Activated CD4-positive, alpha-beta T cell treated with anti-CD3 and anti-CD28 coated beads, Interleukin-2, amount 10 ng/mL, durations not matched to agents 24 days and 14 days (primary cell): ENCODE results near the gene RAB8B. TPM values are rescaled to one million over a fixed set of nuclear protein-coding genes. Genes with fewer than 3 reads are reported as not detected.
A peak's percentile ranks its signal among the peaks of the same experiment; 100 is the strongest.

ENCODE experiments used
- DNase-seq: peaks from one replicate; pipeline ENCODE4 v3.0.0; 2022
- H3K27ac Mint-ChIP-seq: one replicate; pipeline ENCODE4 v1.8.0; 2022; ENCODE audit warnings: mild to moderate bottlenecking, mixed read lengths
- H3K27me3 Mint-ChIP-seq: one replicate; pipeline ENCODE4 v1.8.0; 2022; ENCODE audit warnings: mixed read lengths
- H3K36me3 Mint-ChIP-seq: one replicate; pipeline ENCODE4 v1.8.0; 2022; ENCODE audit warnings: low read depth, mild to moderate bottlenecking, mixed read lengths
- H3K4me1 Mint-ChIP-seq: one replicate; pipeline ENCODE4 v1.8.0; 2021; ENCODE audit warnings: mixed read lengths
- H3K4me3 Mint-ChIP-seq: one replicate; pipeline ENCODE4 v1.8.0; 2022; ENCODE audit warnings: mild to moderate bottlenecking, moderate library complexity, mixed read lengths
- H3K9me3 Mint-ChIP-seq: one replicate; pipeline ENCODE4 v1.8.0; 2021; ENCODE audit warnings: mixed read lengths
- intact Hi-C: fragments of 100-400 bp; cut with micrococcal nuclease; formaldehyde crosslinking; loops from one replicate; pipeline ENCODE4 v1.15.1; 2023
- total RNA-seq: library from RNA; stranded (reverse); gene quantifications from 2 replicates; pipeline ENCODE4 v1.2.3, GENCODE V29; 2022

The RAB8B gene
- total RNA-seq, 1 donor from 2014 or later = 186 TPM

- Mint-ChIP-seq H3K9me3 (no peaks in the 10 kb centered on the region), H3K4me3 (peak overlapping the region; percentile 92), H3K27me3 (peaks cover 4% of the 10 kb centered on the region), H3K27ac (peak overlapping the region; percentile 86), H3K36me3 (peaks cover 36% of the 10 kb centered on the region), H3K4me1 (peaks cover 46% of the 10 kb centered on the region)
- peak; percentile 70 for DNase-seq
- intact Hi-C loops = loop anchor here (1.0 to 10.0 kb wide), 7 partner anchors 33 to 312 kb away; partner anchors contain the start of genes APH1B, RPS27L and USP3
These were observed 749 bp downstream of the RAB8B start for GRCh38 chr15:63189941-63190768.

DNA sequence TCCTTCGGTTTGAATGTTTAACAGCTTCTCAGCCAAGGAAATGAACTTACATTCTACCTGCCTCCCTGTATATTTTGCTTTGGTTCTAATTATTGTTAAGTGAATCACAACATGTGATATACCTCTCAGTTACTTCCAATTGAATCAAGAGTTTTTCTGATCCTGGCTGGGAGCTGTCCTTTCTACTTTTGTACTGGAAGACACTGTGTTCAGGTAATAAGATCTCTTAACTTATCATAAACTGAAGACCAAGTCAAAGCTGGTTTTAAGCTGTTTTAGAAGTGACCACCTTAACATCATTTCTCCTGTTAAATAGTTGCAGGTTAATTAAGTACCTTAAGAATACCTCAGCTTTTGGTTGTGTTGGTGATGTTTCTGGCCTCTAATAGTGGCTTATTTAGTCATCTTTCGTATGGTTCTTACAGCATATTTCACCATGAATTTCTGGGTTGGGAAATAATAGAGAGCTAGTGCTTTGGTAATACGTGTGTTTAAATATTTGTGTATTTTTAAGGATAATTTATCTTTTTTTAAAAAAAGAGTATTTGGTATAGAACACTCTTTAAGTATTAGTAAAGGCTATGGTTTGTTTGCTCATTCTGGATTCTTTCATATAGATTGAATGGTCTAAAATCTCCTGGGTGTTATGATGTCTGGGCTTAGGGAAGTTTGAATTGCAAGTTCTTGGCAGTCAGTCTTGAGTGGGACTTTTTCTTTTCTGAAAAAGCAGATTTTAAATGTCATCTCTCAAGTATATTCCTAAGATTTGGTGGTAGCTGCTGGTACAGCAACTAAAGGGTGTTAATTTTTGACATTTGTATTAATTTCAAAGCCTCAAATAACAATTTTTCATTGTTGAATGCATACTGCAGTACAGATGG lies 1.6 kb downstream of the RAB8B start:
- DNase-seq = no peak
- intact Hi-C loops = loop anchor here (5.0 to 10.0 kb wide), 3 partner anchors 181 to 311 kb away; partner anchors contain the start of gene USP3
- peaks cover 2% of the 10 kb centered on the region for H3K27me3 Mint-ChIP-seq
- H3K27ac Mint-ChIP-seq = peak overlapping the region; percentile 98
- no peaks in the 10 kb centered on the region for H3K9me3 Mint-ChIP-seq
- peaks cover 55% of the 10 kb centered on the region for H3K4me1 Mint-ChIP-seq
- H3K36me3 Mint-ChIP-seq = peaks cover 44% of the 10 kb centered on the region
- peak overlapping the region; percentile 92 for H3K4me3 Mint-ChIP-seq

DNA sequence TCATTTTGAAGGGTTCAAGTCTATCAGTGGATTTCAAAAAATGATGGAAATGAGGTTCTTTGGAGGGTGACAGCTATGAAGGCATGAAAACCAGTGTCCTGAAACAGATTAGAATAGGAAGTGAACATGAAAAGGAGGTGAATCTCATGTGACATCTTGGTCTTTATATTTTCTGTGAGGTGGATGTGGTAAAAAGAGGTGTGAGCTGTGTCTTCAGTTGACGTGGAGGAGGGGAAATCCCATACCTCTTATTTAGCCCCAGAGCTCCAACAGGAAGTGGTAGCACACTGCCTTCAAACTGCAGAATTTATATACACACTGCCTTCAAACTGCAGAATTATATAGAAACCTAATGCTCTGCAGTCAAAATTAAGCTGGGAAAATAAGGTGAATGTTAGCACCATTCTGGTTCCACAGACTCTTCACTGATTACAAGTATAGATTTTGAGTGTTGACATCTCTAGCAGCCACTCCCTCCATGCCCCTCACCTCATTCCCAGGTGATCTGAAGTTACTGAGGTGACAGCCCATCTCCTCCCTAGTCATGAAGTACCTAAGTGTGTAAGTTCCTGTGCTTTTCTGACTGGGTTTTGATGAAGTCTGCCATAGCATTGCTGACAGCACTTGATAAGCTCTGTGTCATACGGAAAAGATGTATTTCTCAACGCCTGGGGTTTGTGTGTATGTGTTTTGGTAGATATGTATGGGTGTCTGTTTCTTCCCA lies 2.7 kb downstream of the RAB8B start:
- H3K4me1 Mint-ChIP-seq = peaks cover 63% of the 10 kb centered on the region
- H3K36me3 Mint-ChIP-seq = peaks cover 48% of the 10 kb centered on the region
- DNase-seq = peak; percentile 91
- peak overlapping the region; percentile 98 for H3K27ac Mint-ChIP-seq
- H3K4me3 Mint-ChIP-seq = peak overlapping the region; percentile 92
- intact Hi-C loops = loop anchor here (1.0 to 10.0 kb wide), 6 partner anchors 15 to 310 kb away; partner anchors contain the start of genes RPS27L and USP3
- H3K27me3 Mint-ChIP-seq = no peaks in the 10 kb centered on the region
- no peaks in the 10 kb centered on the region for H3K9me3 Mint-ChIP-seq

GRCh38 chr15:63192619-63193206 lies 3.3 kb downstream of the RAB8B start:
- H3K36me3 Mint-ChIP-seq = peaks cover 50% of the 10 kb centered on the region
- peak overlapping the region; percentile 92 for H3K4me3 Mint-ChIP-seq
- H3K9me3 Mint-ChIP-seq = no peaks in the 10 kb centered on the region
- peak overlapping the region; percentile 98 for H3K27ac Mint-ChIP-seq
- peaks cover 67% of the 10 kb centered on the region for H3K4me1 Mint-ChIP-seq
- H3K27me3 Mint-ChIP-seq = no peaks in the 10 kb centered on the region
- DNase-seq = peak; percentile 71
- intact Hi-C loops = loop anchor here (1.0 to 10.0 kb wide), 6 partner anchors 15 to 310 kb away; partner anchors contain the start of genes RPS27L and USP3

DNA sequence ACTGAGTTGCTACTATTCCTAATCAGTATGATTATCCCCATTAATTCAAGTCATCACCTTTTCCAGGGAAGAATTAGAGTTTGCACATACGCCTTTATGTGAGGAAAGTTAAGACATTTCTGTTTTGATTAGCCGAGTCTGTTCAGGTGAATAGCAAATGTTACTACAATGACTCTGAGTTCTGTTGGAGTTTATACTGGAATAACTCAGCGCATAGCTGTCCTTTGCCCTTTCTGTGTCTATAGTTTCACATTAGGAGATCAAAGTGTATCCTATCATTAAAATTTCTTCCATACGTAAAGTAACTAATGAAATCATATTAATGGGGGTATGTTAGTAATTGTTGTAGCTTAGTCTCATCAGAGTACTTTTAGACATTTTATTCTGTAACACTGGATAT lies 4.9 kb downstream of the RAB8B start:
- Mint-ChIP-seq H3K27me3 (no peaks in the 10 kb centered on the region), H3K4me1 (peaks cover 66% of the 10 kb centered on the region), H3K4me3 (peak overlapping the region; percentile 92), H3K27ac (peak overlapping the region; percentile 98), H3K9me3 (no peaks in the 10 kb centered on the region), H3K36me3 (peaks cover 64% of the 10 kb centered on the region)
- intact Hi-C loops = loop anchor here (5.0 to 10.0 kb wide), 3 partner anchors 178 to 308 kb away; partner anchors contain the start of gene USP3
- no peak for DNase-seq

- Mint-ChIP-seq H3K4me1 (peaks cover 71% of the 10 kb centered on the region), H3K27me3 (no peaks in the 10 kb centered on the region), H3K36me3 (peaks cover 65% of the 10 kb centered on the region), H3K27ac (peak overlapping the region; percentile 74), H3K9me3 (no peaks in the 10 kb centered on the region), H3K4me3 (peak overlapping the region; percentile 72)
- intact Hi-C loops = loop anchor here (5.0 to 10.0 kb wide), 3 partner anchors 177 to 307 kb away; partner anchors contain the start of gene USP3
- no peak for DNase-seq
These were observed 5.6 kb downstream of the RAB8B start for GRCh38 chr15:63194880-63195568.

- Mint-ChIP-seq H3K27ac (peak overlapping the region; percentile 74), H3K27me3 (no peaks in the 10 kb centered on the region), H3K4me3 (peak overlapping the region; percentile 72), H3K36me3 (peaks cover 65% of the 10 kb centered on the region), H3K9me3 (no peaks in the 10 kb centered on the region), H3K4me1 (peaks cover 76% of the 10 kb centered on the region)
- DNase-seq = no peak
- intact Hi-C loops = loop anchor here (10.0 kb wide), 1 partner anchor 279 kb away; no protein-coding TSS in a partner anchor
These were observed 6.2 kb downstream of the RAB8B start for GRCh38 chr15:63195569-63196015.

DNA sequence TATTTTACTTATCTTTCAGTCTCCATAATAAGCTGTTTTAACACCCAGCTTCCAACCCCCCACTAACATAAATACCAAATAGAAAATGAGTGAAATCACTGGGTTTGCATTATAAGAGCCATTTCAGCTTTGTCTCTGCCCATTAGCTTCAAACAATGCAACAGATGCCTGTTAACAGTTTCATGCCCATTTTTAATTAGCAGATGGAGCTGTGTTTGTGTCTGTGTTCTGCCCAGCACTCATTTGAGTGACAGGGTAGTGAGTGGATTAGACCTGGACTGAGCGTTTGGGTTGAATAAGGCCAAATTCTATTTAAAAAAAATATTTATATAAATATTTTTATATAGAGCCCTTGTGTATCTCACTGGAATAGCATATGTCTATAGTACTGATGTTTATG lies 7.4 kb downstream of the RAB8B start:
- peaks cover 65% of the 10 kb centered on the region for H3K36me3 Mint-ChIP-seq
- H3K4me3 Mint-ChIP-seq = no peak overlapping the region
- intact Hi-C loops = loop anchor here (10.0 kb wide), 1 partner anchor 278 kb away; no protein-coding TSS in a partner anchor
- H3K4me1 Mint-ChIP-seq = peaks cover 80% of the 10 kb centered on the region
- no peak for DNase-seq
- H3K27me3 Mint-ChIP-seq = no peaks in the 10 kb centered on the region
- peaks cover 6% of the 10 kb centered on the region for H3K9me3 Mint-ChIP-seq
- H3K27ac Mint-ChIP-seq = peak overlapping the region; percentile 40

- H3K36me3 Mint-ChIP-seq = peaks cover 64% of the 10 kb centered on the region
- H3K27ac Mint-ChIP-seq = peak overlapping the region; percentile 25
These were observed 8.2 kb downstream of the RAB8B start for GRCh38 chr15:63197626-63198025.

DNA sequence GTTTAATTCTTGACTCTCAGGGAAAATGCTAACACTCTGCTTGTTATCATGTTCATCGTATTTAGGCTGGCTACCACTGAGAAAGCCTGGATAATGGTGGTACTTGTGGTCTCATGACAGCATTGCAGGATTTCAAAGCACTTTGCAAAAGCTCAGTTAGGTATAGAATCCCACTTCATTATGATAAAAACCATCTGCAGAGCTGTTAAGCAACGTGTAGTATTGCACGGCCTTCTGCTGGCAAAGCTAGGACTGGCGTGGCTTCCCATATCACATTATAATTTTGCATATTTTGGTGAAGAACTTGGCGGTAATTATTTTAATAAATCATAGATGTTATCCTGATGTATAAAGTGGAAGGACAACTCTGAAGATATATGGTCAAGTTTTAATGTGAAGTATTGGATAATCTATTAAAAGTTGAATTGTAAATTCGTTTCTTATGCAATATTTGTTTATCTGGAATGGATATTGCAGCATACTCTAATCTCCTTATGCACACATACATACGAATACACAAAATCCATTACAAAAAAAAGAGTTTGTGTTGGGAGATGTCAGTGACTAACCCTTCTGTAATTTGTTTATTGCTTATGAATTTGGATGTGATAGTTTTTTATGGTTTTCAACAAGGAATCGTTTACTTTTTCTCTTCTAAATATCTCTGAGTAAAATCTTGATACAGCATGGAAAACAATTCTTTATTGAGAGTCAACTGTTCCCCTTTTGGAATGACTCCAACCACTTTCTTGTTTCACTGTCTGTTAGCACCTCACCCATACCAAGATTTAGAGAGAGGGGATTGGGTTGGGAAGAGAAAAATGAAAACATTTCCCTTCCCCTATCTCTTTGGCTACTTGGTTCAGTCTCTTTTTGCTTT lies 9.2 kb downstream of the RAB8B start:
- Mint-ChIP-seq H3K4me1 (peaks cover 81% of the 10 kb centered on the region), H3K27me3 (no peaks in the 10 kb centered on the region), H3K9me3 (peaks cover 6% of the 10 kb centered on the region), H3K4me3 (peak overlapping the region; percentile 13), H3K27ac (peak overlapping the region; percentile 54), H3K36me3 (peaks cover 62% of the 10 kb centered on the region)
- intact Hi-C loops = loop anchor here (1.0 to 10.0 kb wide), 2 partner anchors 14 to 276 kb away; no protein-coding TSS in a partner anchor
- DNase-seq = no peak

More at GRCh38 chr15:63197626-63198025, 8.2 kb downstream of the RAB8B start:
- H3K27me3 Mint-ChIP-seq = no peaks in the 10 kb centered on the region
- peaks cover 6% of the 10 kb centered on the region for H3K9me3 Mint-ChIP-seq
- no peak for DNase-seq
- no peak overlapping the region for H3K4me3 Mint-ChIP-seq
- intact Hi-C loops = loop anchor here (10.0 kb wide), 1 partner anchor 277 kb away; no protein-coding TSS in a partner anchor
- peaks cover 79% of the 10 kb centered on the region for H3K4me1 Mint-ChIP-seq

DNA sequence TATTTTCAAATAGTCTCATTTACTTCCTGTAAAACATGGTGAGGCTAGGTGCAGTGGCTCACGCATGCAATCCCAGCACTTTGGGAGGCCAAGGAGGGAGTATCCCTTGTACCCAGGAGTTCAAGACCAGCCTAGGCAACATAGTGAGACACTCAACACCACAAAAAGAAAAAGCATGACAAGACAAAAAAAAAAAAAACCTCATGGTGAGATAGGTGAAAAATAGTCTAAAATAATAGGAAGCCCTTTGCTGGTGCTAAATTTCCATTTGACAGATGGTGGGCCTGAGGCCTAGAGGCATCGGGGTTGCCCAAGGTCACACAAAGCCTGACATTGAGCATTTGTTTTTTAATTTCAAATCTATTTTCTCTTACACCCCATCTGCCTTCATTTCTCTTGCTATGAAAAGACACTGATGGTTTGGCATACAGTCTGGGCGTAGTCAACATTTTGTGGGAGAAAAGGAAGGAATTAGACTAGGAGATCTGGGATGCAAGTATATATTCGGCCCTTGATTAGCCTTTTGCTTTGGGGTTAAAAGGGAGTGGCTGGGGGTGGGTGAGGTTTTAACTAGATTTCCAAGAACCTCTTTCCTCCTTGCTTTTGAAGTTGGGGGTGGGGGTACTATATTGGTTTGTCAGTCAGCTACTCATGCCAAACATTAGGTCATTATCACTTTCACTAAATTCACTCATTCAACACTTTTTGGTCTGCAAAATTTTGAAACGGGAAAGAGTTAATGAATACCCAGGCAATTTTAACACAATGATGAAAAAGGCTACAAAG lies 11.3 kb downstream of the RAB8B start:
- no peak for DNase-seq
- Mint-ChIP-seq H3K36me3 (peaks cover 53% of the 10 kb centered on the region), H3K27me3 (no peaks in the 10 kb centered on the region), H3K9me3 (peaks cover 6% of the 10 kb centered on the region), H3K27ac (peak overlapping the region; percentile 49), H3K4me1 (peaks cover 71% of the 10 kb centered on the region), H3K4me3 (peak overlapping the region; percentile 24)
- intact Hi-C loops = no loop called here
